GM21786 (cell line): ENCODE results near the gene NKTR.
"Not testable (repeated sequence)": the region's sequence is repeated elsewhere in the genome, so short reads cannot be mapped to it uniquely, and the experiment has no call there.

ENCODE experiments used
- ATAC-seq: cut with Tn5 transposase; IDR thresholded peaks from one replicate; pipeline ENCODE4 v1.9.1; 2021; ENCODE audit not compliant: unreplicated experiment

The NKTR gene

GRCh38 chr3:42600111-42600957 is at the start of gene NKTR:
NKTR (plus strand) TSS chr3:42600686; CDS start chr3:42601007, 321 bp downstream.
- ATAC-seq = peak; percentile 83

- no peak for ATAC-seq
Measured at GRCh38 chr3:42552830-42553229, 47.7 kb upstream of the NKTR start.

- no peak for ATAC-seq
Measured at GRCh38 chr3:42556089-42556632, 44.3 kb upstream of the NKTR start.

GRCh38 chr3:42556817-42557216 is 43.7 kb upstream of the NKTR start:
- not testable (repeated sequence) for ATAC-seq

GRCh38 chr3:42557854-42558253 is 42.6 kb upstream of the NKTR start:
- ATAC-seq = no peak

- ATAC-seq = no peak
Measured at GRCh38 chr3:42562047-42562907, 38.2 kb upstream of the NKTR start.

GRCh38 chr3:42569593-42570142 is 30.8 kb upstream of the NKTR start:
- no peak for ATAC-seq

GRCh38 chr3:42572278-42572677 is 28.2 kb upstream of the NKTR start:
- ATAC-seq = no peak

- no peak for ATAC-seq
Measured at GRCh38 chr3:42575137-42575741, 25.2 kb upstream of the NKTR start.

- no peak for ATAC-seq
Measured at GRCh38 chr3:42578054-42578453, 22.4 kb upstream of the NKTR start.

GRCh38 chr3:42579346-42579745 is 21.1 kb upstream of the NKTR start:
- not testable (repeated sequence) for ATAC-seq

- no peak for ATAC-seq
Measured at GRCh38 chr3:42581400-42581708, 19.1 kb upstream of the NKTR start.

GRCh38 chr3:42581709-42582473 is 18.6 kb upstream of the NKTR start, which contains the start of gene SEC22C:
SEC22C (minus strand) TSS chr3:42581967; CDS start chr3:42569046, 12,921 bp downstream.
- peak; percentile 87 for ATAC-seq

- ATAC-seq = no peak
Measured at GRCh38 chr3:42582474-42583070, 17.9 kb upstream of the NKTR start.

GRCh38 chr3:42588625-42589024 is 11.9 kb upstream of the NKTR start:
- no peak for ATAC-seq

- no peak for ATAC-seq
Measured at GRCh38 chr3:42589382-42590109, 10.9 kb upstream of the NKTR start.

GRCh38 chr3:42590989-42591756 is 9.3 kb upstream of the NKTR start:
- no peak for ATAC-seq

- ATAC-seq = no peak
Measured at GRCh38 chr3:42591811-42592210, 8.7 kb upstream of the NKTR start.
